Neural crest cell (in vitro differentiated cells): Measurements from ENCODE around the gene GRSF1. TPM values are rescaled to one million over a fixed set of nuclear protein-coding genes. Genes with fewer than 3 reads are reported as not detected.
"Not testable (repeated sequence)": the region's sequence is repeated elsewhere in the genome, so short reads cannot be mapped to it uniquely, and the experiment has no call there.

Source experiments
- DNase-seq: peaks from one replicate; pipeline ENCODE4 v3.0.0; 2021; ENCODE audit warnings: low read depth, mixed read lengths, low spot score
- H3K27ac Mint-ChIP-seq: one replicate; pipeline ENCODE4 v1.8.0; 2021; ENCODE audit warnings: mild to moderate bottlenecking, mixed read lengths; ENCODE audit not compliant: unreplicated experiment
- H3K27me3 Mint-ChIP-seq: 2 replicates; pipeline ENCODE4 v1.8.0; 2021; ENCODE audit warnings: low read depth, mild to moderate bottlenecking, mixed read lengths
- H3K36me3 Mint-ChIP-seq: 2 replicates; pipeline ENCODE4 v1.8.0; 2021; ENCODE audit warnings: low read depth, mild to moderate bottlenecking, mixed read lengths
- H3K4me1 Mint-ChIP-seq: 2 replicates; pipeline ENCODE4 v1.8.0; 2021; ENCODE audit warnings: mixed read lengths
- H3K4me3 Mint-ChIP-seq: one replicate; pipeline ENCODE4 v1.8.0; 2021; ENCODE audit warnings: mild to moderate bottlenecking, mixed read lengths
- H3K9me3 Mint-ChIP-seq: 2 replicates; pipeline ENCODE4 v1.8.0; 2021; ENCODE audit warnings: mixed read lengths
- CTCF ChIP-seq: fragments of 200-600 bp; sonication (generic); conservative IDR thresholded peaks from 2 replicates; pipeline ENCODE4 v1.5.0; 2021; ENCODE audit warnings: antibody characterized with exemption, mild to moderate bottlenecking
- total RNA-seq: library from RNA; stranded (reverse); gene quantifications from 2 replicates; pipeline ENCODE4 v1.2.1, GENCODE V29; 2021

GRSF1 gene
- total RNA-seq, 1 donor from 2014 or later, result 80.0 TPM

DNA sequence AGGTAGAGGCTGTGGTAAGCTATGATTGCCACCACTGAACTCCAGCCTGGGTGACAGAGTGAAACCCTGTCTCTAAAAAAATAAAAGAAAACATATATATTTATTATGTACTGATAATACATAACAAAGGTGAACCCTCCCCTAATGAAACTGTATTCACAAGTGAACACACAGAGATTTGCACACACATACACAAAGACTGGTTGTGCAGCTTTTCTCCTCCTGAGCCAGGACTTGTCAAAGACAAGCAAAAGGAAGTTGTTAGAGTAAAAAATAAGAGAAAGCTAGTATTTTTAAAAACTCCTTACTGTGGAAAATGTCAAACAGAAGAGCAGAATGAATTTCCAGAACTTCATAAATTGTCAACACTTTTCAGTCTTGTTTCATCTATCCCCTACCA lies 1.5 kb upstream of the GRSF1 start:
- H3K4me1 Mint-ChIP-seq, result peaks cover 12% of the 10 kb centered on the region
- H3K27ac Mint-ChIP-seq, result no peak overlapping the region
- H3K4me3 Mint-ChIP-seq, result peak overlapping the region; percentile 70

GRCh38 chr4:70840631-70841030 lies 941 bp upstream of the GRSF1 start:
- not testable (repeated sequence) for H3K9me3 Mint-ChIP-seq, H3K36me3 Mint-ChIP-seq, H3K27me3 Mint-ChIP-seq, H3K27ac Mint-ChIP-seq, DNase-seq
- Mint-ChIP-seq H3K4me3 (peak overlapping the region; percentile 65), H3K4me1 (peaks cover 12% of the 10 kb centered on the region)

More for the DNA sequence above, 1.5 kb upstream of the GRSF1 start:
- Mint-ChIP-seq H3K9me3 (no peaks in the 10 kb centered on the region), H3K27me3 (no peaks in the 10 kb centered on the region), H3K36me3 (no peaks in the 10 kb centered on the region)
- no peak for TF ChIP-seq CTCF
- DNase-seq, result no peak

DNA sequence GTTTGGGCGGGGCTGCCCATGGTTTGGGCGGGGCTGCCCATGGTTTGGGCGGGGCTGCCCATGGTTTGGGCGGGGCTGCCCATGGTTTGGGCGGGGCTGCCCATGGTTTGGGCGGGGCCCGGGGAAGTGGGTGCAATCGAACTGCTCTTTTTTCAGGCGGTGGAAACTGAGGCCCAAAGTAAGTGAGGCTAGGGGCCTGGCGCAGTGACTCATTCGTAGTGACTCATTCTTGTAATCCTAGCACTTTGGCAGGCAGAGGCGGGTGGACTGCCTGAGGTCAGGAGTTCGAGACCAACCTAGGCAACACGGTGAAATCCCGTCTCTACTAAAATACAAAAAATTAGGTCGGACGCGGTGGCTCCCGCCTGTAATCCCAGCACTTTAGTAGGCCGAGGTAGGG lies 447 bp upstream of the GRSF1 start:
- H3K27me3 Mint-ChIP-seq, H3K36me3 Mint-ChIP-seq, H3K9me3 Mint-ChIP-seq, H3K27ac Mint-ChIP-seq: not testable (repeated sequence)
- peaks cover 12% of the 10 kb centered on the region for H3K4me1 Mint-ChIP-seq
- peak; percentile 26 for DNase-seq
- H3K4me3 Mint-ChIP-seq, result peak overlapping the region; percentile 75

DNA sequence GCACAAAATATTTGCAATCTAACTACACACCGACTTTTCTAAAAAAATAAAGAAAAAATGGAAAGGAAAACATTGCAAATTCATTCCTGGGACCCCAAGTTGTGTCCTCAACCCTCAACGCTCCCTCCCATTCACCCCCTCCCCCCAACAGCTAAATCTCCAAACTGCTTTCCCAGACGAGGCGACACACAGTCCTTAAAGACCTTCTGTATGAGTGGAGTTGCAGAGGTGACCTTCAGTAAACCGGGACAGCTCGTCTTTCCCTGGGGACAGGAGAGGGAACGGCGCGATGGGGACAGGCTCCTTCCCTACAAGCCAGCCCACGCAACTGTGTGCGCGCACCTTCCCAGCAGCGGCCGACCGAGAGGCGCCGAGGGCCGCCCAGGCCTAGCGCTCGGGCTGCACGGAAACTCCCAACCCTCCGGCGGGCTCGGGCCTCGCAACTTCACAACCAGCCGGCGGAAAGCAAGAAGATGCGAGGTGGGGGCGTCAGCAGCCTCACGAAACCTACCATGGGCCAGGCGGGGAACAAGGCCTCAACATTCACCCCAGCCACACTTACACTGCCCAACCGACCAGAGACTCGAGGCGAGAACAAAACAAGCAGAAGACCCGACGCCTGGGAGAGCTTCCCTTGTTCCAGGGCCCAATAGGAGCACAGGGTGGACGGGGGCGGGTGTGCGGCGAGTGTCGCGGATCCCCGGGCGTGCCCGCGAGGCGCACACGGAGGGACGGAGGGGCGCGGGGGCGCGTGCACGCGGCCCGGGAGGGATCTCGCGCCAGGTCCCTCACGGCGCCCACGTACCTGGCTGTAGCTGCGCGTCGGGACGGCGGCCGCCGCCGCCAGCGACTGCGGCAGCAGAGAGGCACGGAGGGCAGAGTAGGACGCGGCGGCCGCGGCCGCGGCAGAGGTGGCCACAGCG lies 763 bp downstream of the GRSF1 start:
- H3K27me3 Mint-ChIP-seq, result no peaks in the 10 kb centered on the region
- H3K27ac Mint-ChIP-seq, result peak overlapping the region; percentile 99
- no peak for TF ChIP-seq CTCF

DNA sequence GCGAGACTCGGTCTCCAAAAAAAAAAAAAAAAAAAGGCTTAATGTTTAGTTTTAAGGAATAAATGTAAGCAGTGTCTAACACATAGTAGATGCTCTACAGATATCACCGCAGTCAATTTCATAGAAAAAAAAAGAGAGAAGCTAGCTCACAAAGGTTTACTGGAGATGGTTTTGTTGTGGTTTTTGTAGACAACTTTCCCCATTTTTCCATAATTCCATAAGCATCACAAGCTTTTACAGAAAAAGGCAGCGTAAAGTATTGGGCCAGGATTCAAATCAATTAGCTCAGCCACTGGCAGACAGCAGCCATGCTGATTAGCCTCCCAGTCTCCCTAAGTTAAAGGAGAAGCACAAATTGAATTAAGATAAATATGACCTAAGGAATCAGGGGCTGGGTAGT lies 1.5 kb downstream of the GRSF1 start:
- no peak for TF ChIP-seq CTCF
- peak overlapping the region; percentile 99 for H3K27ac Mint-ChIP-seq
- H3K4me3 Mint-ChIP-seq, result peak overlapping the region; percentile 98
- DNase-seq, result no peak
- H3K9me3 Mint-ChIP-seq, result no peaks in the 10 kb centered on the region
- peaks cover 12% of the 10 kb centered on the region for H3K4me1 Mint-ChIP-seq
- H3K36me3 Mint-ChIP-seq, result peaks cover 8% of the 10 kb centered on the region
- H3K27me3 Mint-ChIP-seq, result no peaks in the 10 kb centered on the region

More for the DNA sequence above, 763 bp downstream of the GRSF1 start:
- Mint-ChIP-seq H3K4me1 (peaks cover 12% of the 10 kb centered on the region), H3K9me3 (no peaks in the 10 kb centered on the region), H3K4me3 (peak overlapping the region; percentile 98), H3K36me3 (peaks cover 6% of the 10 kb centered on the region)
- peak; percentile 43 for DNase-seq

- H3K27me3 Mint-ChIP-seq, result no peaks in the 10 kb centered on the region
- no peak for DNase-seq
- H3K27ac Mint-ChIP-seq, result no peak overlapping the region
- H3K4me3 Mint-ChIP-seq, result no peak overlapping the region
- TF ChIP-seq CTCF, result no peak
- peaks cover 22% of the 10 kb centered on the region for H3K36me3 Mint-ChIP-seq
- peaks cover 12% of the 10 kb centered on the region for H3K4me1 Mint-ChIP-seq
- no peaks in the 10 kb centered on the region for H3K9me3 Mint-ChIP-seq
Observed at GRCh38 chr4:70836081-70836480, 3.6 kb downstream of the GRSF1 start.
